Ishikawa (cell line): ENCODE measurements around the gene PRKAR2B.

ENCODE experiments used
- CEBPB ChIP-seq: IDR thresholded peaks from 2 replicates; pipeline ENCODE4 v1.6.1; 2012
- CREB1 ChIP-seq: IDR thresholded peaks from 2 replicates; pipeline ENCODE4 v1.6.1; 2012; ENCODE audit warnings: low read depth
- EGR1 ChIP-seq: IDR thresholded peaks from 2 replicates; pipeline ENCODE4 v1.6.1; 2012
- EP300 ChIP-seq: IDR thresholded peaks from 2 replicates; pipeline ENCODE4 v1.6.1; 2012; ENCODE audit warnings: borderline replicate concordance
- FOXM1 ChIP-seq: IDR thresholded peaks from 2 replicates; pipeline ENCODE4 v1.6.1; 2012; ENCODE audit warnings: low read depth, borderline replicate concordance
- MAX ChIP-seq: IDR thresholded peaks from 2 replicates; pipeline ENCODE4 v1.6.1; 2012
- NFIC ChIP-seq: IDR thresholded peaks from 2 replicates; pipeline ENCODE4 v1.6.1; 2012
- RAD21 ChIP-seq: IDR thresholded peaks from 2 replicates; pipeline ENCODE4 v1.6.1; 2012; ENCODE audit warnings: low read depth
- TAF1 ChIP-seq: IDR thresholded peaks from 2 replicates; pipeline ENCODE4 v1.6.1; 2012; ENCODE audit warnings: low read depth, mild to moderate bottlenecking
- TCF12 ChIP-seq: IDR thresholded peaks from 2 replicates; pipeline ENCODE4 v1.6.1; 2012; ENCODE audit warnings: low read depth
- TEAD4 ChIP-seq: IDR thresholded peaks from 2 replicates; pipeline ENCODE4 v1.6.1; 2012
- USF1 ChIP-seq: IDR thresholded peaks from 2 replicates; pipeline ENCODE4 v1.6.1; 2012
- YY1 ChIP-seq: IDR thresholded peaks from 2 replicates; pipeline ENCODE4 v1.6.1; 2012; ENCODE audit warnings: low read depth
- ZBTB7A ChIP-seq: IDR thresholded peaks from 2 replicates; pipeline ENCODE4 v1.6.1; 2012; ENCODE audit warnings: low read depth
- TF ChIP-seq, protein P1 (sequence below): IDR thresholded peaks from 2 replicates; pipeline ENCODE4 v1.6.1; 2012; ENCODE audit warnings: low read depth, mild to moderate bottlenecking

PRKAR2B gene

DNA sequence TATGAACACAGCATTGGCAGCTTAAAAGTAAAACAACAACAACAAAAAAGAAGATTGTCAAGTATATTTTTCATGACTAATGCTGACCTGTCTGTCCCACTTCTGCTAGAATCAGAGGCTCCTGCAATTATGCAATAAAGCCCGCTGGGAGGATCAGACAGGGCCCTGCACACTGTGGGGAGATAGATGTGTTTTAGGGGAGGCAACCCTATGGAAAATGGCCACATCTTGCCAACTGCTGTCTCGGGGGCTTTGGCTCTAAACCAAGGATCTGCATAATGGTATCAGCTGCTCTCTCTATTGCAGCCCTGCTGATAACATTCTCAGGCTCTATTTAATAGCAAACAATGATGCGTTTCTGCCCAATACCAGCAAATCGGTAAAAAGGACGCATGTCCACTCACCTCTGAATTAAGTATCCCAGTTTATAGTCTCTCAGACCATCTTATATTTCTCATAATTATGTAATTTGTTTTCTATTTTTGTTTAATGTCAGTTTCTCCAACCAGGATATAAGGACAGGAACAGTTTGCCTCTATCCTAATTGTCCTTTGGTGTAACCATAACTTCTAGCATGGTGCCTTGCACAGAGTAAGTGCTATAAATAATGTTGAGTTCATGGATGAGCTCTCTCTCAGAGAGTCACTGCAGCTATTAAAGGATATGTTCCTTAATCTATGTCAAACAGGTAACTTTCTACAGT is 15.3 kb upstream of the PRKAR2B start:
- TF ChIP-seq TEAD4 (no peak), EP300 (no peak), NFIC (no peak), CEBPB (no peak), FOXM1 (no peak), USF1 (no peak), CREB1 (no peak), YY1 (no peak), RAD21 (no peak), TCF12 (no peak), ZBTB7A (no peak), EGR1 (no peak), MAX (no peak), TAF1 (no peak)
- TF ChIP-seq, protein P1, sequence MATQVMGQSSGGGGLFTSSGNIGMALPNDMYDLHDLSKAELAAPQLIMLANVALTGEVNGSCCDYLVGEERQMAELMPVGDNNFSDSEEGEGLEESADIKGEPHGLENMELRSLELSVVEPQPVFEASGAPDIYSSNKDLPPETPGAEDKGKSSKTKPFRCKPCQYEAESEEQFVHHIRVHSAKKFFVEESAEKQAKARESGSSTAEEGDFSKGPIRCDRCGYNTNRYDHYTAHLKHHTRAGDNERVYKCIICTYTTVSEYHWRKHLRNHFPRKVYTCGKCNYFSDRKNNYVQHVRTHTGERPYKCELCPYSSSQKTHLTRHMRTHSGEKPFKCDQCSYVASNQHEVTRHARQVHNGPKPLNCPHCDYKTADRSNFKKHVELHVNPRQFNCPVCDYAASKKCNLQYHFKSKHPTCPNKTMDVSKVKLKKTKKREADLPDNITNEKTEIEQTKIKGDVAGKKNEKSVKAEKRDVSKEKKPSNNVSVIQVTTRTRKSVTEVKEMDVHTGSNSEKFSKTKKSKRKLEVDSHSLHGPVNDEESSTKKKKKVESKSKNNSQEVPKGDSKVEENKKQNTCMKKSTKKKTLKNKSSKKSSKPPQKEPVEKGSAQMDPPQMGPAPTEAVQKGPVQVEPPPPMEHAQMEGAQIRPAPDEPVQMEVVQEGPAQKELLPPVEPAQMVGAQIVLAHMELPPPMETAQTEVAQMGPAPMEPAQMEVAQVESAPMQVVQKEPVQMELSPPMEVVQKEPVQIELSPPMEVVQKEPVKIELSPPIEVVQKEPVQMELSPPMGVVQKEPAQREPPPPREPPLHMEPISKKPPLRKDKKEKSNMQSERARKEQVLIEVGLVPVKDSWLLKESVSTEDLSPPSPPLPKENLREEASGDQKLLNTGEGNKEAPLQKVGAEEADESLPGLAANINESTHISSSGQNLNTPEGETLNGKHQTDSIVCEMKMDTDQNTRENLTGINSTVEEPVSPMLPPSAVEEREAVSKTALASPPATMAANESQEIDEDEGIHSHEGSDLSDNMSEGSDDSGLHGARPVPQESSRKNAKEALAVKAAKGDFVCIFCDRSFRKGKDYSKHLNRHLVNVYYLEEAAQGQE, result no peak

GRCh38 chr7:107029764-107030286 is 14.7 kb upstream of the PRKAR2B start:
- TF ChIP-seq USF1, result no peak

- no peak for TF ChIP-seq ZBTB7A
These were observed 12.5 kb upstream of the PRKAR2B start for GRCh38 chr7:107032050-107032449.

- TF ChIP-seq CEBPB (no peak), NFIC (no peak), FOXM1 (no peak), EP300 (no peak), TEAD4 (no peak), YY1 (no peak), CREB1 (no peak), TCF12 (no peak), RAD21 (no peak), TAF1 (no peak)
These were observed 11.6 kb upstream of the PRKAR2B start for GRCh38 chr7:107032720-107033438.

DNA sequence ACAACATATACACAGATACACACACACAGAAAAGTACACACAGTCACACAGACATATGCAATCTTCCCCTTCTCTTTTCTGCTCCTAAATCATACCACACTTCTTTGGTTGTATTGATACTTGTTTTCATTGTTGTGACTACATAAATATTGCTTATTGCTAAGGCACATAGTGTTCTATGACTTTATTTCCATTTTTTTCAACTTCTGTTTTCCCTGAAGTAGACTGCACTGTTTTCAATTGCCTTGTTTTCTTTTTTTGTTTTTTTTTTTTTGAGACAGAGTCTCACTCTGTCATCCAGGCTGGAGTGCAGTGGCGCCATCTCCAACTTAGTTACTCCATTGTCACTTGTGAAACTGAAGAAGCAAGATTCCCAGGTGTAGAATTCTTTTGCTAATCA is 10.0 kb upstream of the PRKAR2B start:
- TF ChIP-seq ZBTB7A, result no peak
- no peak for TF ChIP-seq TAF1
- TF ChIP-seq NFIC, result no peak
- TF ChIP-seq CEBPB, result no peak
- no peak for TF ChIP-seq EP300
- no peak for TF ChIP-seq TCF12
- TF ChIP-seq FOXM1, result no peak
- no peak for TF ChIP-seq USF1
- no peak for TF ChIP-seq YY1

- TF ChIP-seq TCF12, result no peak
- TF ChIP-seq USF1, result no peak
- TF ChIP-seq TEAD4, result no peak
- TF ChIP-seq EP300, result no peak
- TF ChIP-seq CEBPB, result no peak
- TF ChIP-seq CREB1, result no peak
- TF ChIP-seq NFIC, result no peak
- TF ChIP-seq FOXM1, result no peak
- no peak for TF ChIP-seq YY1
- no peak for TF ChIP-seq EGR1
- TF ChIP-seq TAF1, result no peak
- TF ChIP-seq MAX, result no peak
- TF ChIP-seq, protein P1, result no peak
- TF ChIP-seq RAD21, result no peak
- no peak for TF ChIP-seq ZBTB7A
These were observed 9.1 kb upstream of the PRKAR2B start for GRCh38 chr7:107035446-107035845.
